PC-3 (cell line): ENCODE measurements around the gene ARID3C. TPM values are rescaled to one million over a fixed set of nuclear protein-coding genes. Genes with fewer than 3 reads are reported as not detected.

Source experiments
- ATAC-seq: fragments of 200-7000 bp; cut with Tn5 transposase; 2 replicates; pipeline ENCODE4 v1.9.1; 2020; ENCODE audit warnings: mild to moderate bottlenecking, moderate library complexity
- BruUV-seq: library from RNA; stranded (reverse); fragments of 400-500 nt; replicated peaks from 2 replicates; lab custom pipeline; 2021; lab: Mats Ljungman, UMichigan
- CTCF ChIA-PET: fragments of 300-600 bp; sonication (Branson Sonifier 250); formaldehyde crosslinking; loops from one replicate; lab custom pipeline; 2022; ENCODE audit warnings: antibody characterized with exemption; lab: Charles Lee
- POLR2A ChIA-PET: fragments of 300-600 bp; sonication (Branson Sonifier 250); formaldehyde crosslinking; loops from one replicate; lab custom pipeline; 2022; ENCODE audit warnings: antibody characterized with exemption; ENCODE audit not compliant: unreplicated experiment; lab: Charles Lee
- DNase-seq: peaks from one replicate; pipeline ENCODE4 v3.0.0-alpha.2; 2015
- H2AFZ ChIP-seq: fragments of 300-600 bp; sonication (generic); 2 replicates; pipeline ENCODE4 v1.6.0; 2016; ENCODE audit warnings: antibody characterized with exemption, low read length
- H3F3A ChIP-seq: fragments of 300-600 bp; sonication (generic); one replicate; pipeline ENCODE4 v1.6.0; 2017; ENCODE audit warnings: antibody characterized with exemption, low read length, control low read depth, mild to moderate bottlenecking; ENCODE audit not compliant: unreplicated experiment
- H3K27ac ChIP-seq: fragments of 300-600 bp; sonication (generic); 2 replicates; pipeline ENCODE4 v1.5.1; 2016; ENCODE audit warnings: mild to moderate bottlenecking, low read length
- H3K27me3 ChIP-seq: fragments of 300-600 bp; sonication (generic); 2 replicates; pipeline ENCODE4 v1.6.1; 2016; ENCODE audit warnings: low read length, mixed read lengths
- H3K36me3 ChIP-seq: fragments of 300-600 bp; sonication (generic); 2 replicates; pipeline ENCODE4 v1.6.1; 2016; ENCODE audit warnings: low read depth, mixed run types, low read length, mixed read lengths
- H3K4me1 ChIP-seq: fragments of 300-600 bp; sonication (generic); 2 replicates; pipeline ENCODE4 v1.5.1; 2016; ENCODE audit warnings: low read length; ENCODE audit not compliant: insufficient read depth
- H3K4me2 ChIP-seq: fragments of 300-600 bp; sonication (generic); 2 replicates; pipeline ENCODE4 v1.6.0; 2016; ENCODE audit warnings: low read length
- H3K4me3 ChIP-seq: fragments of 300-600 bp; sonication (generic); 2 replicates; pipeline ENCODE4 v1.5.1; 2016; ENCODE audit warnings: mild to moderate bottlenecking, low read length, mixed read lengths
- H3K79me2 ChIP-seq: fragments of 300-600 bp; sonication (generic); 2 replicates; pipeline ENCODE4 v1.6.1; 2017; ENCODE audit warnings: low read length, mixed read lengths
- H3K9ac ChIP-seq: fragments of 300-600 bp; sonication (generic); 2 replicates; pipeline ENCODE4 v1.6.0; 2016; ENCODE audit warnings: mild to moderate bottlenecking, low read length
- H3K9me2 ChIP-seq: fragments of 300-600 bp; sonication (generic); replicated peaks from 2 replicates; pipeline ENCODE4 v1.6.1; 2016; ENCODE audit warnings: mixed run types, low read length, mixed read lengths
- H3K9me3 ChIP-seq: fragments of 300-600 bp; sonication (generic); 2 replicates; pipeline ENCODE4 v1.6.1; 2016; ENCODE audit warnings: low read length, mixed read lengths
- H4K20me1 ChIP-seq: fragments of 300-600 bp; sonication (generic); 2 replicates; pipeline ENCODE4 v1.6.1; 2016; ENCODE audit warnings: low read length, mixed read lengths
- EZH2 ChIP-seq: fragments of 300-600 bp; sonication (generic); IDR thresholded peaks from one replicate; pipeline ENCODE4 v1.6.1; 2017; ENCODE audit warnings: antibody characterized with exemption, mild to moderate bottlenecking, low read length; ENCODE audit not compliant: unreplicated experiment
- EZH2phosphoT487 ChIP-seq: fragments of 300-600 bp; sonication (generic); IDR thresholded peaks from 2 replicates; pipeline ENCODE4 v1.6.1; 2018; ENCODE audit warnings: mild to moderate bottlenecking, antibody characterized with exemption, low read length, borderline replicate concordance
- intact Hi-C: fragments of 100-400 bp; cut with micrococcal nuclease; formaldehyde crosslinking; loops from 2 replicates; pipeline ENCODE4 v1.9.0; 2023
- total RNA-seq: library from RNA; depleted of rRNA; stranded (reverse); fragments of >200 nt; gene quantifications from 2 replicates; pipeline ENCODE4 v1.2.3, GENCODE V29; 2014
- TF ChIP-seq, protein P1 (sequence below): fragments of 300-600 bp; sonication (generic); conservative IDR thresholded peaks from 2 replicates; pipeline ENCODE4 v1.5.1; 2017; ENCODE audit warnings: antibody characterized with exemption, low read depth, mild to moderate bottlenecking, low read length

The ARID3C gene
- total RNA-seq, 1 experiment from 2014 or later = not detected

GRCh38 chr9:34669809-34670562, 41.1 kb upstream of the ARID3C start:
- CTCF ChIA-PET = no interaction called here
- no peak overlapping the region for H3K4me2 ChIP-seq
- H3K4me1 ChIP-seq = peaks cover 3% of the 10 kb centered on the region
- no peak overlapping the region for H2AFZ ChIP-seq
- no peaks in the 10 kb centered on the region for H3K27me3 ChIP-seq
- BruUV-seq = no TSS peak
- no peaks in the 10 kb centered on the region for H3F3A ChIP-seq
- no peaks in the 10 kb centered on the region for H4K20me1 ChIP-seq
- no peak for DNase-seq
- no peak for TF ChIP-seq EZH2phosphoT487
- TF ChIP-seq EZH2 = no peak
- TF ChIP-seq, protein P1, sequence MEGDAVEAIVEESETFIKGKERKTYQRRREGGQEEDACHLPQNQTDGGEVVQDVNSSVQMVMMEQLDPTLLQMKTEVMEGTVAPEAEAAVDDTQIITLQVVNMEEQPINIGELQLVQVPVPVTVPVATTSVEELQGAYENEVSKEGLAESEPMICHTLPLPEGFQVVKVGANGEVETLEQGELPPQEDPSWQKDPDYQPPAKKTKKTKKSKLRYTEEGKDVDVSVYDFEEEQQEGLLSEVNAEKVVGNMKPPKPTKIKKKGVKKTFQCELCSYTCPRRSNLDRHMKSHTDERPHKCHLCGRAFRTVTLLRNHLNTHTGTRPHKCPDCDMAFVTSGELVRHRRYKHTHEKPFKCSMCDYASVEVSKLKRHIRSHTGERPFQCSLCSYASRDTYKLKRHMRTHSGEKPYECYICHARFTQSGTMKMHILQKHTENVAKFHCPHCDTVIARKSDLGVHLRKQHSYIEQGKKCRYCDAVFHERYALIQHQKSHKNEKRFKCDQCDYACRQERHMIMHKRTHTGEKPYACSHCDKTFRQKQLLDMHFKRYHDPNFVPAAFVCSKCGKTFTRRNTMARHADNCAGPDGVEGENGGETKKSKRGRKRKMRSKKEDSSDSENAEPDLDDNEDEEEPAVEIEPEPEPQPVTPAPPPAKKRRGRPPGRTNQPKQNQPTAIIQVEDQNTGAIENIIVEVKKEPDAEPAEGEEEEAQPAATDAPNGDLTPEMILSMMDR = no peak
- no peak overlapping the region for H3K9ac ChIP-seq
- no peaks in the 10 kb centered on the region for H3K79me2 ChIP-seq
- H3K27ac ChIP-seq = no peak overlapping the region
- POLR2A ChIA-PET = no interaction called here
- no peaks in the 10 kb centered on the region for H3K9me2 ChIP-seq
- intact Hi-C loops = no loop called here
- no peak for ATAC-seq
- H3K36me3 ChIP-seq = no peaks in the 10 kb centered on the region
- no peaks in the 10 kb centered on the region for H3K9me3 ChIP-seq
- no peak overlapping the region for H3K4me3 ChIP-seq

DNA sequence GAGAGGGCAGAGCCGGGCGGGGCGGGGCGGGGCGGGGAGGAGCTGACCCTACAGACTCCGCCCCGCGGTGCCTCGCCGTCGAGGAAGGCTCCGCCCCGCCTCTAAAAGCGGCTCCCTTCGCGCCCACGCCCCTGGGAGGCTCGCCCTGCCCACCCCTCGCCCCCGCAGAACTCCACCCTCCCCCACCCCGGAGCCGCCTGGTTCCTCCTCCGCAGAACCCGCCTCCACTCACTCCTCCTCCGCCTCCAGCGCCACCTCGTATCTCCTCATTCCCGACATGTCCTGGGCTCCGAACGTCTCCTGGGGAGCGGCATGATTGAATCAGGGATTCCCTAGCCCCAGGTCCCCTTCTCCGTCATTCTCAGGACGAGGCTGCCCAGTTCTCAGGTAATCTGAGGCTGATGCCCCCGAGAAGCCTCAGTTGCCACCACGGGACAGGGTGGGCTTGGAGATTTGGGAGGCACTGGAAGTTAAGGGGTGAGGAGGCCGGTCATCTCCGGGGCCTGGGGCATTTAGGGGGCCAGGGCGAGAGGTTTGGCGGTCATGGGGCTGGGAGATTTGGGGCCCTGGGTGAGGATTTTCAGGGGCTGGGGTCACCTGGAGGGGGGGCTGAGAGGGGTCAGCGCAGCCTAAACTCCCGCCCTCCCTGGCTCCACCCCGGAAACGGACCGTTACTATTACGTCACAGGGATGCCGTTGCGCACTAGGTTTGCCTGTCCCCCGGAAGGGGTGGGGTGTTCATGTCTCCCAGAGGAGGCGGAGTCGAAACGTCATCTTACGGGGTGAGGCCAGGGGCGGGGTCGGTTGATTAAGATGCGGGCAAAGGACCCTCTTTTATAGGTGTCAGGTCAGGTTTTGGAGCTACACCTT, 36.8 kb upstream of the ARID3C start:
- DNase-seq (peak; percentile 81), ATAC-seq (peak; percentile 85)
- H4K20me1 ChIP-seq = no peaks in the 10 kb centered on the region
- peak overlapping the region; percentile 78 for H3K4me3 ChIP-seq
- peak overlapping the region; percentile 62 for H3K27ac ChIP-seq
- H3K4me1 ChIP-seq = peaks cover 3% of the 10 kb centered on the region
- H3K79me2 ChIP-seq = no peaks in the 10 kb centered on the region
- no peaks in the 10 kb centered on the region for H3K36me3 ChIP-seq
- no peaks in the 10 kb centered on the region for H3F3A ChIP-seq
- H3K27me3 ChIP-seq = no peaks in the 10 kb centered on the region
- POLR2A ChIA-PET = interaction anchor here (1.2 kb wide), 1 partner anchor 14 kb away, joined by 5 read pairs; the partner anchor contains the start of gene IL11RA
- BruUV-seq = TSS peak; percentile 81
- no peaks in the 10 kb centered on the region for H3K9me3 ChIP-seq
- no peak for TF ChIP-seq EZH2
- TF ChIP-seq EZH2phosphoT487 = no peak
- TF ChIP-seq, protein P1 = no peak
- peak overlapping the region; percentile 81 for H3K9ac ChIP-seq
- peak overlapping the region; percentile 99 for H2AFZ ChIP-seq
- intact Hi-C loops = no loop called here
- peak overlapping the region; percentile 97 for H3K4me2 ChIP-seq
- CTCF ChIA-PET = interaction anchor here (0.5 kb wide), 1 partner anchor 81 kb away, joined by 3 read pairs; no protein-coding TSS in a partner anchor
- no peaks in the 10 kb centered on the region for H3K9me2 ChIP-seq
